ENCODE data around the gene IL12RB1.
"Not testable (repeated sequence)": the region's sequence is repeated elsewhere in the genome, so short reads cannot be mapped to it uniquely, and the experiment has no call there.

IL12RB1 gene

DNA sequence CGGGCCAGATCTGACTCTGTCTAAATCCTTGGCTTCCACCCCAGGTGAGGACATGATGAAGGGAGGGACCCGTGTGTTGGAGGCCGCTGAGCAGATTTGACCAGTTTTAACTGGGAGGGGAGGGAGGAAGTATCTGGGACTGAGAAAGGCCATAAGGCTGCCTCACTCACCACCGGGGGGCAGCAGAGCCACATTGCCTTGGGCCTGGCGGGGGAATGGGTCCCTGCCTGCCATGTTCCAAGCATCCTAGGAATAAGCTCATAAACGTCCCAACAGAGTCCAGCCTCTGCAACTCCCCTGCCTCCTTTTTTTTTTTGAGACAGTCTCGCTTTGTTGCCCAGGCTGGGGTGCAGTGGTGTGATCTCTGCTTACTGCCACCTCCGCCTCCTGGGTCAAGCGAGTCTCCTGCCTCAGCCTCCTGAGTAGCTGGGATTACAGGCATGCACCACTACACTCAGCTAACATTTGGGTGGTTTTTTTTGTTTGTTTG lies 26.3 kb upstream of the IL12RB1 start:
- DNase-seq, result peak in 50 of 51 donors; percentile 19 to 90 (median 69)

DNA sequence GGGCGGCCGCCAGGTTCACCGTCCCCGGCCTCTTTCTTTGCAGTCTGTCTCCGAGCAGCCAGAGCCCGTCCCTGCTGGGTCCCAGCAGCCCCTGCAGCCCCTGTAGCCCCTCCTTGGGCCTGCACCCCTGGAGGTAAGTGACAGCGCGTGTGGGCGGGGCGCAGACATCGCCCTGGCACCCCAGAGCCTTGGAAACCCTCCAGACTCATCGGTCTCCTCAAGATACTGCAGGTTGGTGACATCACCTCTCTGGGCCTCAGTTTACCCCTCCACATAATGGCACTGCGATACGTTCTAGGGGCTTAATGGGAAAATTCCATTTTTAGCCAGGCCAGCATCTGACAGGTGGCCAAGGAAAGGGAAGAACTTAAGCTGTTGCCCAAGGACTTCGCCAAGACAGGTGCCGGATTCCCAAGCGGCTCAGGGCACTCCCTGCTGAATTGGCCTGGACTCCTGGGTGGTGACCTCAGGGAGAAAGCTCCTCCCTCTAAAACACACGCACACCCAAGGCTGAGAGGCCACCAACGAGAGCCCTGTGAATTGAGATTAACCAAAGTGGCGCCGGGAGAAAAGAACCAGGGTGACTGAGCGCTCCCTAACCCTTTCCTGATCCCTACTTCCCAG lies 24.0 kb upstream of the IL12RB1 start:
- no peak for DNase-seq

DNA sequence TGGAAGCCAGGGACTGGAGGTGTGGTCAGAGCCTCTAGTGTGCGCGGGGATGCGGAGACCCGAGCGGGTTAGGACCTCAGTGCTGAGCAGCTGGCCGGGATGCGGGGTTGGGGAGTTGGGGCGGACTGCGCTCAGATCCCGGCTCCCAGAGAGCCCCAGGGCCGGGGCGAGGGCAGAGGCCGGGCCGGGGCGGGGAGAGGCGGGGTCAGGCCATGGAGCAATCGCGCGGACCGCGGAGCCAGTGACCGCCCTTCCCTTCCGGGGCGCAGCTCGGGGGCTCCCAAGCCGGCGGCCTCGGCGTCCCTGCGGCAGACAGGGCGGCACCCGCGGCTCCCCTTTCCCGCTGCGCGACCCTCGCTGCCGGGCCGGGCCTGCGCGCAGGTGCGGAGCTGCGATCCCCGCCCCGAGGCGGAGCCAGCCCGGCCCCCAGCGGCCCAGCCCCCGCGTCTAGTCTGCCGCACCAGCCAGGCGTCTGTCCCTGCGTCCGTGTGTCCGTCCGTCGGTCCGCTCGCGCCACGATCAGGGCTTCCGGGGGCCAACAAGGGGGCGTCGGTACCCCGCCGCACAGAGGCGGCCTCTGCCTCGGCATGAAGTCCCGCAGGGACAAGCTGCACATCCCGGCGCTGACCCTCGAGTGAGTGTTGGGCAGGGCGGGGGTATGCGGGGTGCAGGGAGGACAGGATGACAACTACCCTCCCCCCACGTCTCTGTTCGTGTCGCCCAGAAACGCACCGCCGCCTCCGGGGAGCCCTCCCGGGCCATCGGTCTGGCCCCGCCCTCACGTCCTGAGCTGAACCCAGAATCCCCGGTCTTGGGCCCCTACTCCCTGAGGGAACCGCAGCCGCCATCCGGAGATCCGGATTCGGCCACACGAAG lies 23.2 kb upstream of the IL12RB1 start:
- peak in 24 of 51 donors; percentile 18 to 76 (median 41) for DNase-seq

DNA sequence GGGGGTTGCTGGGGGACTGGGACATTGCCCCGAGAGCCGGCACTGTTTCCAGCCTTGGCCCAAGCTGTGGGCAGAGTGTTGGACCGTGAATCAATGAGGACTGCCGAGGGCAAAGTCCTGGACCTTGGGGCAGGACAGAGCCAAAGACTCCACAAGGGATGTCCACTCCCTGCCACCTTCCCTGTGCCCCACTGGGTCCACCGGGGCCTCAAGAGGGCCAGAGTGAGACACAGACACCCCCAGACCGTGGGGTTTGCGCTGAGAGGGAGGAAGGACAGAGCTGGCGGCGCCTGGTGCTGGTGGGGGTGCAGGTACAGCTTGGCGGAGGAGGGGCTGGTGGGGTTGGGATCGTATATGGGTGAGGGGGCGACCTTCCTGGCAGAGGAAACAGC lies 22.6 kb upstream of the IL12RB1 start:
- no peak for DNase-seq

DNA sequence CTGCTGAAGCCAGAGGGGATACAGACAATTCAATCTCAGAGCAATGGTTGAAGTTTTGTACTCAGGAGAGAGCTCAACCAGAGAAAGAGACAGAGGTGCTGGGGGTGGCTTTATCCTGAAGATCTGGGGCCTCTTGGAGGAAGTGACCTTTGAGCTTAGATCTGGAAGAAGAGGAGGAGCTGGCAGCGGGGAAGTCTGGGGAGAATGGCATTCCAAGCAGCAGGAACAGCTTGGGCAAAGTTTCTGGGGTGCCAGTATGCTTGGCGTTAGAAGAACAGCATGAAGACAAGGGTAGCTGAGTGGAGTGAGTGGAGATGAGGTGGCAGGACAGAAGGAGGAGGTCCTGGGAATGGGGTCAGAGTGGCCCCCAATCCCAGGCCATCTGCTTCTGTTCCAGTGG lies 22.2 kb upstream of the IL12RB1 start:
- no peak for DNase-seq

DNA sequence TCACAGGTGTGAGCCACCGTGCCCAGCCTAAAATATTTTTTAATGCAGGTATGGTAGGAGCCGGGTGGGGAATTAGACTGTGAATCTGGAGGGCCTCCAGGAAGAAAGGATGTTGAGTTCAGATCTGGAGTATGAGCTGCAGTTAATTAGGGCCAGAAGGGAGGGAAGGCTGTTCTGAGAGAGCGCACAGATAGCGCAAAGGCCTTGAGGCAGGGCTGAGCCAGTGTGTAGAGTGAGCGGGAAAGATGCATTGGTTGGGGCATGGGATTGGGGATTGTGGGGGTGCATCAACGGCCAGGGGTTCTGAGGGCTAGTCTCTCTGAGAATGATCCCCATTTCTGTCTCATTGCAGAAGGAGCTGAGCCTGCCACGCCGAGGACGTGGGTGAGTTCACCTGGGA lies 20.5 kb upstream of the IL12RB1 start:
- no peak for DNase-seq

DNA sequence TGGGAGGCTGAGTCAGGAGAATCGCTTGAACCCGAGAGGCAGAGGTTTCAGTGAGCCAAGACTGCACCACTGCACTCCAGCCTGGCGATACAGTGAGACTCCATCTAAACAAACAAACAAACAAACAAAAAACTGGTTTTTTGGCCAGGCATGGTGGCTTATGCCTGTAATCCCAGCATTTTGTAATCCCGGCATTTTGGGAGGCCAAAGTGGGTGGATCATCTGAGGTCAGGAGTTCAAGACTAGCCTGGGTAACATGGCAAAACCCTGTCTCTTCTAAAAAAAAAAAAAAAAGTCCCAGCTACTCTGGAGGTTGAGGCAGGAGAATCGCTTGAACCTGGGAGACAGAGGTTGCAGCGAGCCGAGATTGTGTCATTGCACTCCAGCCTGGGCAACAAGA lies 18.5 kb upstream of the IL12RB1 start:
- DNase-seq, result not testable (repeated sequence)

DNA sequence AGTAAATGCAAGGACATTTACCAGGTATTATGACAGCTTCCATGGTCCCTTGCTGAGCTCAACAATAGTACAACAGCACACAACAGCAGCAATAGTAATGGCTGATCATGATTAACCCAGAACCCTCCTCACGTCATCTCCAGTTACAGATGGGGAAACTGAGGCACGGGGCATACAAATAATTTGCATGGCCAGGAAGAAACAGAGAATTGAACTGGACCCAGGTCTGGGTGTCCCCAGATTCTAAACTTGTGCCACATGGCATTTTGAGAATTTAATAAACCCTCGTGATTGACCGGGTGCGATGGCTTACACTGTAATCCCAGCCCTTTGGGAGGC lies 18.0 kb upstream of the IL12RB1 start:
- no peak for DNase-seq

DNA sequence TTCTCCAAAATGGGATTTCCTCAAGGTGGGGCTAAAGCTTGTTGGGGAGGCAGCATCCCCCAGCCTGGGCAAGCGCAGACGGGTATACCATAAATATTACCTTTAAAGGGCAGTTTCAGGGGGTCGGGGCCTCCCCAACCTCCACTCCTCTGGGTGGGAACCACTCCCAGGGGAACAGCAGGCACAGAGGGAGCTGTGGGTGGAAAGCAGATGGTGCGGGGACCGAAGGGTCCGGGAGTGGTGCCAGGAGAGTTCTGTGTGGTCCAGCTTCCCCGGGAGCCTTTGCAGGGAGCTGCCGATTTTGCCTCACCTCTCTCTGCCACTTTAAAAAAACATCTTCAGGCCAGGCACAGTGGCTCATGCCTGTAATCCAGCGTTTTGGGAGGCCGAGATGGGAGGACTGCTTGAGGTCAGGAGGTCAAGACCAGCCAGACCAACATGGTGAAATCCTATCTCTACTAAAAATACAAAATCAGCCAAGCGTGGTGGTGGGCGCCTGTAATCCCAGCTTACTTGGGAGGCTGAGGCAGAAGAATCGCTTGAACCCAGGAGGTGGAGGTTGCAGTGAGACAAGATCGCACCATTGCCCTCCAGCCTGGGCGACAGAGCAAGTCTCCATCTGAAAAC lies 16.3 kb upstream of the IL12RB1 start:
- DNase-seq, result peak in 1 of 51 donors; percentile 51

DNA sequence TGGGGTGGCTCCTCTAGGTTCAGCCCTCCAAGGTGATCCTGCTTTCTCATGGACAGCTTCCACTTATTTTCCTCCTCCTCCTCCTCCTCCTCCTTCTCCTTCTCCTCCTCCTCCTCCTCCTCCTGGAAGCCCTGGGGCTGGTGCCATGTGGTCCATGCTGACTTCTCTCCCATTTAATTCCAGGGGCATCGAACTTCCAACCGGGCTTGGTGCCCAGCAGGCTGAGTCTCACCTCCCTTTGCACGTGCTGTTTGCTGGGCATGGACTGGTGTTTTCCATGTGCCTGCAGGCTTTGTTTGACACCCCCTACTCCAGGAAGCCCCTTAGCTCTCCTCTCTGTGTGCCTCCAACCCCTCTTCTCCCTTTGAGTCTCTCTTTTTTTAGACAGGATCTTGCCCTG lies 14.5 kb upstream of the IL12RB1 start:
- no peak for DNase-seq

DNA sequence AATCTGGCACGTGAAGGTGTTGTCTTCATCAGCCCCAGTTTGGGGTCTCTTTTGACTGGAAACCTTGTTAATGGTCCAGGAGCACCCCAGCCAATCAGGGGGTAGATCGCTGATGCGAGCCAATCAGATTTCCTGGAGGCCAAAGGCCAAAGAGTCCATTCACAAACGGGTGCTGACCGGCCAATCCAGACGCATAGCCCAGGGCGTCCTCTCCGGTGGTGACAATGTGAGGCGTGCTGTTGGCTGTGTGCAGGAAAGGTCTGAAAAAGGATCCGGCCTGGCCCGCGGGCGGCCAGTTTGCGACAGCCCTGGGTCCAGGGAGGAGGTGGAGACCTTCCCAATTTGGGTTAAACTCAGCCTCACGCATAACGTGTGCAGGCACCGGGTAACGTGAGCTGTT lies 14.0 kb upstream of the IL12RB1 start:
- peak in 24 of 51 donors; percentile 17 to 65 (median 37) for DNase-seq

DNA sequence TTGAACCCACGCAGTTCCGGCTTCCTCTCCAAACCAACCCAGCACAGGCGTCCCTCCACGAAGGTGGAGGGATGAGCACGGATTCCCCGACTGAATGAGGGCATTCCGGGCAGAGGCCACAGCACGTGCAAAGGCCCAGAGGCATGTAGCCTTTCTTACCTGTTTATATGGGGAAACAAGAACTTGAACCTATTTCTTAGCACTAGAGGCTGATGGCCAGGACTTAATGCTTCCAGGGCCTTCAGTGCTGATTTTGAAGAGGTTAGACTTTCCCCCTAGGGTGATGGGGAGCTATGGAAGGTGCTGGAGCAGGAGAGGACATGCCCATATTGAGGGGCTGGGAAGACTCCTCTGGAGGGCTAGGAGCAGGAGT lies 12.9 kb upstream of the IL12RB1 start:
- DNase-seq, result no peak

DNA sequence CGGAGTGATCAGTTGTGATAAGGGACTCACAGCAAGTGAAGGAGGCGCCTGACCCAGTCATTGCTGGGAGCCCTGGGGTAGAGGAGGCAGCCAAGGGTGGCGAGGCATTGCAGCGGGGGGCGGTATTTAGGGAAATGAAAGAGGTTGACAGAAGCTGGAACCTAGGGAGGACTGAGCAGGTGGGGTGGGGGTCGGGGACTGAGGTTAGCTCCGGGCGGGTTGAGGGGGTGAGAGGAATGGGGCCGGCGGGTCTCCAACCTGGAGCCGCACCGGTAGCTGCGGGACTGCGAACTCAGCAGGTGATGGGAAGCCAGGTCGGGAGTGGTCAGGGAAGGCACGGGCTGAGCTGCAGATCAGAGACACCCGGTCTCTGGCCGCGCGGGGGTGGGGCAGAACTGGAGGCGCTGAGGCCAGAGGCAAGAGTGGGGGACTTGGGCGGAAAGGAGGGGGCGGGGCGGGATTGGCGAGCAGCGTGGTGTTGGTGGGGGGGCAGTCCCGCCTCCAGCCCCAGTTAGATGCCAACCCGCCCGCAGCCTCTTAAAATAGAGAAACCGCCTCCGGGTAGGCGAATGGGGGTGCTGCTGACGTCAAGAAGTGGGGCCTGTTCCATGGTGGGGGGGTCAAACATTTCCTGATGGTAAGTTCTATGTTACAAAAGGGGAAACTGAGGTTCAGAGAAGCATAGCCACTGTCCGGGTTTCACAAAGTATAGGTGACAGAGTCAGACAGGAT lies 12.3 kb upstream of the IL12RB1 start:
- peak in 15 of 51 donors; percentile 13 to 65 (median 23) for DNase-seq

DNA sequence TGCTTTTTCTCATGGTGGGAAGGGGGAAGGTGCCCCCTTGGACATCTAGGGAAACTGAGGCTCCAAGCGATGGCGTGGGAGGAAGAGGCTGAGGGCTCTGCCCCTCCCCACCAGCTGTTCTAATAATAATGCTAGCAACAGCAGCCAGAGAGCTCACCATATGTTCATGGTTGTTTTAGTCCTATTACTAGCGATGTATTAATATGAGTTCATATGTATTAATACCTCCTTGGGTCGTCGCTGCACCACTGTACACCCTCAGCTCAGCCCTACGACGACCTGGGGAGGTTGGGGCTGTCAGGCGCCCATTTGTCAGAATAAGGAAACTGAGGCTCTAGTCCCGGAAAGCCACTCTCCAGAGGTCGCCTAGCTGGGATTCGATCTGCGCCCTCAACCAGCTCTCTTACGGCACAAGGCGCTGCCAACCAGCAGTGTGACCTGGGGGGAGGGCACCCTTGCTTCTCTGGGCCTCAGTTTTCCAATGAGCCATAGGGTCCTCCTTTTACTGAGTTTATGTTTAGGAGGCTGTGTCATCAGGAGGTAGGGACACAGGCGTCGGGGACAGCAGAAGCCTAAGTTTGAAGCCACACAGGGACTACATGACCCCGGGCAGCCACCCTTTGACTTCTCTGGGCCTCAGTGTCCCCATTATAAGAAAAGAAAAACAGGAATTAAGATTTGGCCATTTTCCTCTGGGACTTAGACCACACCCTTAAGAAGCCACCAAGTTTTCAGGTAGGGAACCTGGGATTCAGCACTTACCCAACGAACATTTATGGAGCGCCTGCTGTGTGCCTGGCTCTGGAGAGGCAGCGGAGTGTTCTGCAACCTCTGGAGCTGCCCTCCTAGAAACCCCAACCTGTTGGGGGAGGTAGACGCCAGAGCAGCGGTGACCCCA lies 11.5 kb upstream of the IL12RB1 start:
- no peak for DNase-seq

DNA sequence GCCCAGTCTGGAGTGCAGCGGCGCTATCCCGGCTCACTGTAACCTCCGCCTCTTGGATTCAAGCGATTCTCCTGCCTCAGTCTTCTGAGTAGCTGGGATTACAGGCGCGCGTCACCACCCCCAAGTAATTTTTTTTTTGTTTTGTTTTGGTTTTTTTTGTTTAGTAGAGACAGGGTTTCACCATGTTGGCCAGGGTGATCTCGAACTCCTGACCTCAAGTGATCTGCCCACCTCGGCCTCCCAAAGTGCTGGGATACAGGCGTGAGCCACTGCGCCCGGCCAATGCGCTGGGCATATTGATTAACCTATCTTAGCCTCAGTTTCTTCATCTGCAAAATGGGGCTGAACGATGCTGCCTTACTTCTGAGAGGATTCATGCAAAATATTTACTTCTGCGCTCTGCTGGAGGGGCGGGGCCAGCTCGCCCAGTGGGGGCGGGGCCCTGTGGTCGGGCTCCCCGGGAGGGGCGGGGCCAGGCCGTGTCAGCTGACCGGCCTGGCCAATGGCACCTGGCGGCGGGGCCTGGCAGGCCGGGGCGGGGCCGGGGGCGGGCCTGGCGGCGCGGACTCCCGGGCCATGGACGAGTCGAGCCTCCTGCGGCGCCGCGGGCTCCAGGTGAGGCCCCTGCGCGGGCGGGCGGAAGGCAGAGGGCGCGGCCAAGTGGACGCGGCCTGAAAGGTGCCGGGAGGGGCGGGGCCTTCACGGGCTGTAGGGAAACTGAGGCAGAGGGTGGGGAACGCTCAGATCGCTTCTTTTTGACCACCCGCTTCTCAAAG lies 10.7 kb upstream of the IL12RB1 start, which contains the start of gene MAST3:
TSS of gene MAST3 (plus strand) at position 562 of the 776 bp plus-strand sequence. CDS start at position 577, 15 bp downstream.
- DNase-seq, result peak in 49 of 51 donors; percentile 19 to 92 (median 70)

DNA sequence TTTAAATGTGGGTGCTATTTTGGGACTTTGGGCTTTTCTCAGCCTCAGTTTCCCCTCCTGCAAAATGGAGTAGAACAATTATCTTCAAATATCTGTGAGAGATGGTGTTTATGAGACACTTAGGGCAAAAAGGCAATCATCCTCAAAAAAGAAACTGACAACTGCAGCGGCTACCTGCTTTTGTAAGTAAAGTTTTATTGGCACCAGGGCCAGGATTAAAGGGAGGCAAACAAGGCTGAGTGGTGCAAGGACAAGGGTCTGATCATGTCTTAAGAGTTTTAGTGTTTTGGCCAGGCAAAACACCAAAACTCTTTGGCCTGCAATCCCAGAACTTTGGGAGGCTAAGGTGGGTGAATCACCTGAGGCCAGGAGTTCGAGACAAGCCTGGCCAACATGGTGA lies 9.5 kb upstream of the IL12RB1 start:
- no peak for DNase-seq

DNA sequence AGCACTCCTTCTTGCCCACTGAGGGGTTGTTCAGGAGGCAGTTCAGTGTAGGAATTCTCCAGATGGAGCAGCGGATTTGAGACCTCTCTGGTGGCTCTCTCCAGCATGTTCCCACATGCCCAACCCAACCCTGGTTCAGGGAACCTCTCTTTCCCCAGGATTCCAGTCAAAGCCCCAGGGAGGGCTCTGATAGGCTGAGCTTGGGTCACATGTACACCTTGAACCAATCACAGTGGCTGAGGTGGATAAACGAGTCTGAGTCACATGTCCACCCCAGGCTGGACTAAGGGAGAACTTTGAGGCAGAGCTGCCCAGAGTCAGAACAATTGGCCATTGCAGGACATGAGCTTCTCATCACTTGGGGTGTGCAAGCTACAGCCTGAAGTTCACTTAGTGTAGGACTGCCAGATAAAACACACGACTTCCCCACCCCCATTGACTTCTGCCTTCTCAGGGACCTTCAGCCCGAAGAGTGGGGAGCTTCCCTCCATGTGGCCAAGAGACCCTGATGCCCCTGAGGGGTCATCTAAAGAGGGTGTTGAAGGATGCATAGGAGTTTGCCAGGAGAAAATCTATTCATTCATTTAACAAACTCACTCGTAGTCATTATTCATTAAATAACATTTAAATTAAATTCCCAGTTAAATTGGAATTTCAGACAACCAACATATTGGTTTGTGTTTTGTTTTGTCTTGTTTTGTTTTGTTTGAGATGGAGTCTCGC lies 6.9 kb upstream of the IL12RB1 start:
- DNase-seq, result peak in 5 of 51 donors; percentile 10 to 42 (median 27)

DNA sequence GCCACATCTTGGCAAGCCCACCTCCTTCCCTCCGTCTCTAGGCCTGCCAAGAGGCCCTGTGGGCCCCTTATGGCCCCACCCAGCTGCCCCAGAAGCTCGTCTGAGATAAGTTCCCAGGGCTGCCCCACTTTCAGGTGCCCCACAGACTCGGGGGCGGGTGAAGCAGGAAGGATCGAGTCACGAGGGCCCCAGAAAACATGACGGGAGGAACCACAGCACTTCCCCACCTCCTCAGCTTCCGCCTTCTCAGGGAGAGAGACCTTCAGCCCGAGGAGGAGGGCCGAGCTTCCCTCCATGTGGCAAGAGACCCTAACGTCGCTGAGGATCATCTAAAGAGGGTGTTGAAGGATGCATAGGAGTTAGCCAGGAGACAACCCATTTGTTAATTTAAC lies 4.5 kb upstream of the IL12RB1 start:
- DNase-seq, result peak in 19 of 51 donors; percentile 4 to 39 (median 20)

Data from hypothalamus (tissue), 51 donors.